Uterus (tissue), 2 donors: ENCODE data around the gene EYA3.

Experiments used
- POLR2A ChIP-seq, 2 donors: fragments of 450-650 bp; IDR thresholded peaks; one replicate each; pipeline ENCODE4 v1.6.1; 2016; ENCODE audit warnings: antibody characterized with exemption in 2 of 2, mild to moderate bottlenecking in 1 of 2, moderate library complexity in 1 of 2
- TF ChIP-seq, protein P1 (sequence below), 4 experiments: fragments of 200-600 bp in 2 of 4; fragments of 450-650 bp in 2 of 4; sonication (generic) in 2 of 4; IDR thresholded peaks; one replicate each; pipeline ENCODE4 v1.5.1; 2016 to 2019; ENCODE audit warnings: antibody characterized with exemption in 4 of 4, mild to moderate bottlenecking in 2 of 4, moderate library complexity in 1 of 4

DNA sequence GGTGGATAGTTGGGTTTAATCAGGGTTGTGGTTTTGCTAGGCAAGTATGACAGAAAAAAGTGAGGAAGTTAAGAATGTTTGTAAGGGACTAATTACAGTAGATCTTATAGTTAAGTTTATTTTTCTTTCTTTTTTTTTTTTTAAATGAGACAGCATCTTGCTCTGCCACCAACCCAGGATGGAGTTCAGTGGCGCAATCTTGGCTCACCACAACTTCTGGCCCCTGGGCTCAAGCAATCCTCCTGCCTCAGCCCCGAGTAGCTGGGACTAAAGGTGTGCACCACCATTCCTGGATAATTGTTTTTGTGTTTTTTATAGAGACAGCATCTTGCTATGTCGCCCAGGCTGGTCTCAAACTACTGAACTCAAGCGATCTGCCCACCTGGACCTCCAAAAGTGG, 41.7 kb downstream of the EYA3 start:
- TF ChIP-seq, protein P1, sequence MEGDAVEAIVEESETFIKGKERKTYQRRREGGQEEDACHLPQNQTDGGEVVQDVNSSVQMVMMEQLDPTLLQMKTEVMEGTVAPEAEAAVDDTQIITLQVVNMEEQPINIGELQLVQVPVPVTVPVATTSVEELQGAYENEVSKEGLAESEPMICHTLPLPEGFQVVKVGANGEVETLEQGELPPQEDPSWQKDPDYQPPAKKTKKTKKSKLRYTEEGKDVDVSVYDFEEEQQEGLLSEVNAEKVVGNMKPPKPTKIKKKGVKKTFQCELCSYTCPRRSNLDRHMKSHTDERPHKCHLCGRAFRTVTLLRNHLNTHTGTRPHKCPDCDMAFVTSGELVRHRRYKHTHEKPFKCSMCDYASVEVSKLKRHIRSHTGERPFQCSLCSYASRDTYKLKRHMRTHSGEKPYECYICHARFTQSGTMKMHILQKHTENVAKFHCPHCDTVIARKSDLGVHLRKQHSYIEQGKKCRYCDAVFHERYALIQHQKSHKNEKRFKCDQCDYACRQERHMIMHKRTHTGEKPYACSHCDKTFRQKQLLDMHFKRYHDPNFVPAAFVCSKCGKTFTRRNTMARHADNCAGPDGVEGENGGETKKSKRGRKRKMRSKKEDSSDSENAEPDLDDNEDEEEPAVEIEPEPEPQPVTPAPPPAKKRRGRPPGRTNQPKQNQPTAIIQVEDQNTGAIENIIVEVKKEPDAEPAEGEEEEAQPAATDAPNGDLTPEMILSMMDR (IDR thresholded peaks at IDR 0.05): no peak
- TF ChIP-seq POLR2A (IDR thresholded peaks at IDR 0.05): no peak
